Parathyroid adenoma (tissue), 2 donors: Measurements from ENCODE around the gene ITPR2.
A peak's percentile ranks its signal among the peaks of the same experiment; 100 is the strongest.
"Not testable (repeated sequence)": the region's sequence is repeated elsewhere in the genome, so short reads cannot be mapped to it uniquely, and the experiment has no call there.

Experiments
- H2AFZ ChIP-seq: fragments of 300-600 bp; sonication (generic); one replicate; pipeline ENCODE4 v1.7.0; 2017; ENCODE audit warnings: antibody characterized with exemption, mild to moderate bottlenecking
- H3K27ac ChIP-seq: fragments of 300-600 bp; sonication (generic); one replicate; pipeline ENCODE4 v1.7.0; 2017
- H3K27me3 ChIP-seq: fragments of 300-600 bp; sonication (generic); one replicate; pipeline ENCODE4 v1.7.0; 2017; ENCODE audit warnings: low read length; ENCODE audit not compliant: control insufficient read depth, insufficient read depth
- H3K36me3 ChIP-seq: fragments of 300-600 bp; sonication (generic); one replicate; pipeline ENCODE4 v1.7.0; 2017; ENCODE audit warnings: low read length; ENCODE audit not compliant: control insufficient read depth, insufficient read depth
- H3K4me1 ChIP-seq: fragments of 300-600 bp; sonication (generic); one replicate; pipeline ENCODE4 v1.7.0; 2017; ENCODE audit warnings: control low read depth
- H3K4me2 ChIP-seq: fragments of 300-600 bp; sonication (generic); one replicate; pipeline ENCODE4 v1.7.0; 2017; ENCODE audit warnings: low read length
- H3K4me3 ChIP-seq: fragments of 300-600 bp; sonication (generic); one replicate; pipeline ENCODE4 v1.7.0; 2017; ENCODE audit warnings: low read depth, low read length
- H3K79me2 ChIP-seq: fragments of 300-600 bp; sonication (generic); one replicate; pipeline ENCODE4 v1.7.0; 2017; ENCODE audit warnings: control low read depth
- H3K9ac ChIP-seq: fragments of 300-600 bp; sonication (generic); one replicate; pipeline ENCODE4 v1.7.0; 2017; ENCODE audit warnings: mild to moderate bottlenecking
- H3K9me3 ChIP-seq: fragments of 300-600 bp; sonication (generic); one replicate; pipeline ENCODE4 v1.7.0; 2017; ENCODE audit warnings: low read length; ENCODE audit not compliant: control insufficient read depth
- TF ChIP-seq, protein P1 (sequence below): fragments of 300-600 bp; sonication (generic); IDR thresholded peaks from one replicate; pipeline ENCODE4 v1.7.0; 2017; ENCODE audit warnings: antibody characterized with exemption, mild to moderate bottlenecking
- donor health status: primary hyperparathyroidism.

ITPR2 gene

DNA sequence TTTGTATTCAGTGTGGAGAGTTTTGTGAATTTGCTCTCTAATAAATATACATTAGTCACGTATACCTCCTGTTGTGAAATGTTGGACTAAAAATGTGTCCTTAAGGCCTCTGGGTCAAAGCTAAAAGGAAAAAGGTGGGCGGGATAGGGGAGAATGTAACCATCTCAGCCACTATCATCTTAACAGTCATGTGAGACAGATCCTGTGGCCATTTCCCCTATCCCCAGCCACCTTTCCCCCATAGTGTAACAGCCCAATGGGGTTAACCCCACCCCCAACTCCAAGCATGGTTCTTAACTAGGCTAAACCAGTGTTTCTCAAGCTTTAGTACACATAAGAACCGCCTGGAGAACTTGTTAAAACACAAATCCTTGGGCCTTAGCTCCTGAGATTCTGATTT is 6.5 kb upstream of the ITPR2 start:
- no peaks in the 10 kb centered on the region for H3K27me3 ChIP-seq
- no peak overlapping the region for H3K4me2 ChIP-seq
- H3K4me1 ChIP-seq = peaks cover 5% of the 10 kb centered on the region
- H3K79me2 ChIP-seq = no peaks in the 10 kb centered on the region
- H3K9me3 ChIP-seq = no peaks in the 10 kb centered on the region
- H3K27ac ChIP-seq = no peak overlapping the region
- H3K9ac ChIP-seq = no peak overlapping the region
- H2AFZ ChIP-seq = no peak overlapping the region
- H3K36me3 ChIP-seq = no peaks in the 10 kb centered on the region
- TF ChIP-seq, protein P1, sequence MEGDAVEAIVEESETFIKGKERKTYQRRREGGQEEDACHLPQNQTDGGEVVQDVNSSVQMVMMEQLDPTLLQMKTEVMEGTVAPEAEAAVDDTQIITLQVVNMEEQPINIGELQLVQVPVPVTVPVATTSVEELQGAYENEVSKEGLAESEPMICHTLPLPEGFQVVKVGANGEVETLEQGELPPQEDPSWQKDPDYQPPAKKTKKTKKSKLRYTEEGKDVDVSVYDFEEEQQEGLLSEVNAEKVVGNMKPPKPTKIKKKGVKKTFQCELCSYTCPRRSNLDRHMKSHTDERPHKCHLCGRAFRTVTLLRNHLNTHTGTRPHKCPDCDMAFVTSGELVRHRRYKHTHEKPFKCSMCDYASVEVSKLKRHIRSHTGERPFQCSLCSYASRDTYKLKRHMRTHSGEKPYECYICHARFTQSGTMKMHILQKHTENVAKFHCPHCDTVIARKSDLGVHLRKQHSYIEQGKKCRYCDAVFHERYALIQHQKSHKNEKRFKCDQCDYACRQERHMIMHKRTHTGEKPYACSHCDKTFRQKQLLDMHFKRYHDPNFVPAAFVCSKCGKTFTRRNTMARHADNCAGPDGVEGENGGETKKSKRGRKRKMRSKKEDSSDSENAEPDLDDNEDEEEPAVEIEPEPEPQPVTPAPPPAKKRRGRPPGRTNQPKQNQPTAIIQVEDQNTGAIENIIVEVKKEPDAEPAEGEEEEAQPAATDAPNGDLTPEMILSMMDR = no peak
- H3K4me3 ChIP-seq = no peak overlapping the region

DNA sequence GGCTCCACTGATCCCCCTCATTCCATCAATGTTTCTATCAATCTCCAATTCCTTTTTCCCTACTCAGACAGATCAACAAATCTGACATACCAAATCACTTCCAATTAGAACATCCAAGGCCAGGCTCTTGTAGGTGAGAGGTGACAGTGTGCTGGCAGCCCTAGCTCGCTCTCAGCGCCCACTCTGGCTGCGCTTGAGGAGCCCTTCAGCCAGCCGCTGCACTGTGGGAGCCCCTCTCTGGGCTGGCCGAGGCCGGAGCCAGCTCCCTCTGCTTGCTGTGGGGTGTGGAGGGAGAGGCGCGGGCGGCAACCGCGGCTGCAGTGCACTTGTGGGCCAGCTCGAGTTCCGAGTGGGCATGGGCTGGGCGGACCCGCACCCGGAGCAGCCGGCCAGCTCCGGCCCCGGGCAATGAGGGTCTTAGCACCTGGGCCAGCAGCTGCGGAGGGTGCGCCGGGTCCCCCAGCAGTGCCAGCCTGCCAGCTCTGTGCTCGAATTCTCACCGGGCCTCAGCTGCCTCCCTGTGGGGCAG is 6.0 kb upstream of the ITPR2 start:
- TF ChIP-seq, protein P1 = no peak
- H3K9me3 ChIP-seq = no peaks in the 10 kb centered on the region
- peaks cover 11% of the 10 kb centered on the region for H3K4me1 ChIP-seq
- no peak overlapping the region for H3K4me2 ChIP-seq
- H3K27me3 ChIP-seq = no peaks in the 10 kb centered on the region
- H3K36me3 ChIP-seq = no peaks in the 10 kb centered on the region
- no peak overlapping the region for H3K9ac ChIP-seq
- H2AFZ ChIP-seq = no peak overlapping the region
- H3K79me2 ChIP-seq = no peaks in the 10 kb centered on the region
- no peak overlapping the region for H3K4me3 ChIP-seq
- H3K27ac ChIP-seq = no peak overlapping the region

DNA sequence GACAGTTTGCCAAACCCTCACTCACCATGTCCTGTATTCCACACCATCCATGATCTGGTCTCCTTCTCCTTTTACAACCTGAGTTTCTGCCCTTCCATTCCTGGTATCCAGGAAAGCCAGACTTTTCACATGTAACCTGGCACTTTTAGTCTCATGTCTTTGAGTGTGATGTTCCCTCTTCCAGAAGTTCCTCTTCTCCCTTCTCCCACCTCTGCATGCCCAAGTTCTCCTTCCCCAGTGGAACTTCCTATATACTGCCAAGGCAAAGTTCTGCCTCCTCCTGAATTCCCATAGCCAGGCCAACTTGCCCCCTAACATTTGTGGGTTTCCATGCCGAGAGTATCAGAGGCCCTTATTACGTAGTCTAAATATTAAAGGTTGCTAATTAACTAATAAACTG is 3.2 kb upstream of the ITPR2 start:
- Histone ChIP-seq H3K27me3 (no peaks in the 10 kb centered on the region), H3K4me2 (no peak overlapping the region), H3K27ac (no peak overlapping the region), H2AFZ (peak overlapping the region; percentile 35), H3K79me2 (no peaks in the 10 kb centered on the region), H3K4me3 (no peak overlapping the region), H3K36me3 (no peaks in the 10 kb centered on the region), H3K9me3 (no peaks in the 10 kb centered on the region), H3K4me1 (peaks cover 8% of the 10 kb centered on the region), H3K9ac (no peak overlapping the region)
- TF ChIP-seq, protein P1 = no peak

DNA sequence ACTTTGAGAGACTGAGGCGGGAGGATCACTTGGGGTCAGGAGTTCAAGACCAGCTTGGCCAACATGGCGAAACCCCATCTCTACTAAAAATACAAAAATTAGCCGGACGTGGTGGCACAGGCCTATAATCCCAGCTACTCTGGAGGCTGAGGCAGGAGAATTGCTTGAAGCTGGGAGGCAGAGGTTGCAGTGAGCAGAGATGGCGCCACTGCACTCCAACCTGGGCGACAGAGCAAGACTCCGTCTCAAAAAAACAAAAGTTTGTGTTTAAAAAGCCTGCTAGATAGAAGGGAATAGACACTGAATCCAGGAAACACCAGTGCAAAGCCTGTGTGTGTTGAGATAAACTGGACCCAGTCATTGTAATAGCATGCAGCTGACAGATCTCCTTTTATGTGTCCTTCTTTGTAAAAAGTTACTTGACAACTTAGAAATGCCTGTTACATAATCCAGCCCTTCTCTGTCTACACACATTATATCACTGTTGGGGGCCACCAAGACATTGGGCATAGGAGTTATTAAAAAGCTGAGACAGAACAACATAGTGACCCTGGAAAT is 1.6 kb upstream of the ITPR2 start:
- Histone ChIP-seq H2AFZ (peak overlapping the region; percentile 75), H3K27ac (peak overlapping the region; percentile 98), H3K4me1 (peaks cover 15% of the 10 kb centered on the region)
- not testable (repeated sequence) for H3K4me2 ChIP-seq, H3K9me3 ChIP-seq, H3K4me3 ChIP-seq, H3K79me2 ChIP-seq, H3K36me3 ChIP-seq, H3K27me3 ChIP-seq, H3K9ac ChIP-seq

DNA sequence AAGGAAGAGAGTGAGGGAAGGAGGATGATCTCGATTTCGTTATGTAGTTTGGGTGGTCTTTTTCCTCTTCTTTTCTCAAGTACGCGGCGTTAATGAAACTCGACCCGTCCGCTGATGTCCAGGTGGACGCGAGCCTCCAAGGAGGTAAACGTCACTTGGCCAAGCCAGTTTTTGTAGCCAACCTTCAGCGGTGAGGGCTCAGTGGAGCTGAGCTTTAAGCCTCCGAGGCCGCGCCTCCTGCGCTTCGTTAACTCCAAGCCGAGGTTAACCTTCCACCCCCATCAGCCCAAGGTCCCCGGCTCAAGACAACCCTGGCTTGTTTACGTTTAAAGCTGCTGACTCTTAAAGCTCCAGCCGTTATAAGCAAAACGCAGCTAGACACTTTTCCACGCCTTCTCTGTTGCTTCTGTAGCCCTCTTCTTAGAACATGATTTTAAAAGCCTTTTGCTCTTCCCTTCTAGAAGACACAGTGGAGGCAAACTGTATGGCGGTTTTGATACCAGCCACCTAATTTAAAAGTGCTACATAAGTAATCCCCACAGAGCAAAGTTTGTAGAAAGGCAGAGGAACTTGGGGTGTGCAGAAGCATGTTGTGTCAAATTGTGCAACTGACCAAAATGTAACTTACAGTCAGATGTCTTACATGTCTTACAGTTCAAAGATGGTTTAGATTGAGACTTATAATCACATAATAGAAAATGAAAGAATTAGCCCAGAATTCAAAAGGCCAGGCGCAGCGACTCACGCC is 923 bp upstream of the ITPR2 start:
- peak overlapping the region; percentile 81 for H3K4me2 ChIP-seq
- H3K4me3 ChIP-seq = peak overlapping the region; percentile 79
- H2AFZ ChIP-seq = peak overlapping the region; percentile 75
- H3K36me3 ChIP-seq = no peaks in the 10 kb centered on the region
- no peaks in the 10 kb centered on the region for H3K27me3 ChIP-seq
- H3K79me2 ChIP-seq = peaks cover 5% of the 10 kb centered on the region
- TF ChIP-seq, protein P1 = no peak
- peak overlapping the region; percentile 98 for H3K27ac ChIP-seq
- peak overlapping the region; percentile 81 for H3K9ac ChIP-seq
- H3K4me1 ChIP-seq = peaks cover 15% of the 10 kb centered on the region
- H3K9me3 ChIP-seq = no peaks in the 10 kb centered on the region
